B cell (primary cell): ENCODE measurements around the gene KIF26B. TPM values are rescaled to one million over a fixed set of nuclear protein-coding genes. Genes with fewer than 3 reads are reported as not detected.

Source experiments
- ATAC-seq: fragments of 200-7000 bp; cut with Tn5 transposase; one replicate; pipeline ENCODE4 v1.10.0; 2021; ENCODE audit warnings: low read depth, mild to moderate bottlenecking, moderate number of reproducible peaks, moderate library complexity
- CTCF ChIA-PET: fragments of 350-600 bp; sonication (Branson Sonifier 250); formaldehyde crosslinking; loops from one replicate; lab custom pipeline; 2021; ENCODE audit warnings: antibody characterized with exemption, inconsistent platforms; lab: Charles Lee
- POLR2A ChIA-PET: fragments of 350-600 bp; sonication (Branson Sonifier 250); formaldehyde crosslinking; loops from one replicate; lab custom pipeline; 2021; ENCODE audit warnings: antibody characterized with exemption; lab: Charles Lee
- DNase-seq: peaks from one replicate; pipeline ENCODE4 v3.0.0; 2013
- H2AFZ ChIP-seq: 2 replicates; pipeline ENCODE4 v1.6.1; 2012; ENCODE audit warnings: mild to moderate bottlenecking, low read depth, low read length; ENCODE audit not compliant: insufficient read depth, poor library complexity, severe bottlenecking
- H3K27ac ChIP-seq, 2 donors: 1 replicate in 1 of 2; 2 replicates in 1 of 2; pipeline ENCODE4 v1.5.1; 2012 to 2013; ENCODE audit warnings: low read length in 2 of 2, mild to moderate bottlenecking in 2 of 2, moderate library complexity in 1 of 2
- H3K27me3 ChIP-seq, 4 experiments: fragments of 200-600 bp in 1 of 4; sonication (generic) in 1 of 4; replicated peaks in 1 of 4; 1 replicate in 2 of 4; 2 replicates in 2 of 4; pipeline versions ENCODE4 v1.6.1 to v1.7.0; 2013 to 2016; ENCODE audit warnings: low read length in 3 of 4, mild to moderate bottlenecking in 2 of 4, mixed read lengths in 1 of 4, moderate library complexity in 1 of 4; ENCODE audit not compliant: insufficient read depth in 4 of 4, control insufficient read depth in 3 of 4; ENCODE audit errors: control extremely low read depth in 1 of 4
- H3K36me3 ChIP-seq, 2 experiments: replicated peaks in 1 of 2; 1 replicate in 1 of 2; 2 replicates in 1 of 2; pipeline versions ENCODE4 v1.6.1 to v1.7.1; 2013; ENCODE audit warnings: low read length in 1 of 2; ENCODE audit not compliant: insufficient read depth in 2 of 2, control insufficient read depth in 1 of 2; ENCODE audit errors: control extremely low read depth in 1 of 2, extremely low read depth in 1 of 2
- H3K4me1 ChIP-seq, 2 donors: fragments of 200-600 bp in 1 of 2; sonication (generic) in 1 of 2; 1 replicate in 1 of 2; 2 replicates in 1 of 2; pipeline versions ENCODE4 v1.5.1 to v1.6.1; 2013 to 2017; ENCODE audit warnings: low read length in 2 of 2; ENCODE audit not compliant: control insufficient read depth in 2 of 2, insufficient read depth in 2 of 2
- H3K4me2 ChIP-seq: replicated peaks from 2 replicates; pipeline ENCODE3; 2012; ENCODE audit warnings: mild to moderate bottlenecking, low read depth, low read length; ENCODE audit not compliant: poor library complexity, severe bottlenecking
- H3K4me3 ChIP-seq, 5 experiments: fragments of 200-600 bp in 1 of 5; sonication (generic) in 1 of 5; 1 replicate in 3 of 5; 2 replicates in 2 of 5; pipeline versions ENCODE4 v1.5.1 to v1.7.0; 2011 to 2016; ENCODE audit warnings: low read length in 4 of 5, mild to moderate bottlenecking in 4 of 5, low read depth in 2 of 5, control low read depth in 1 of 5, moderate library complexity in 1 of 5; ENCODE audit not compliant: insufficient read depth in 1 of 5; ENCODE audit errors: control extremely low read depth in 1 of 5, extremely low read depth in 1 of 5
- H3K79me2 ChIP-seq: fragments of 200-600 bp; sonication (generic); one replicate; pipeline ENCODE4 v1.6.0; 2016; ENCODE audit warnings: low read length; ENCODE audit not compliant: control insufficient read depth, insufficient read depth
- H3K9ac ChIP-seq: fragments of 200-600 bp; sonication (generic); 2 replicates; pipeline ENCODE4 v1.6.1; 2017; ENCODE audit warnings: mild to moderate bottlenecking, low read length, moderate library complexity
- H3K9me3 ChIP-seq, 3 donors: one replicate each; pipeline versions ENCODE4 v1.6.1 to v1.7.1; 2013; ENCODE audit warnings: low read length in 2 of 3; ENCODE audit not compliant: control insufficient read depth in 2 of 3, insufficient read depth in 1 of 3; ENCODE audit errors: control extremely low read depth in 1 of 3
- H4K20me1 ChIP-seq: 2 replicates; pipeline ENCODE4 v1.6.0; 2012; ENCODE audit warnings: mild to moderate bottlenecking, low read length; ENCODE audit not compliant: insufficient read depth, control insufficient read depth, poor library complexity, severe bottlenecking
- H3K27ac Mint-ChIP-seq: one replicate; pipeline ENCODE4 v1.8.0; 2021; ENCODE audit warnings: mixed read lengths
- H3K27me3 Mint-ChIP-seq: one replicate; pipeline ENCODE4 v1.8.0; 2021; ENCODE audit warnings: mixed read lengths
- H3K4me1 Mint-ChIP-seq: one replicate; pipeline ENCODE4 v1.8.0; 2021; ENCODE audit warnings: mixed read lengths
- H3K4me3 Mint-ChIP-seq: one replicate; pipeline ENCODE4 v1.8.0; 2021; ENCODE audit warnings: mixed read lengths
- H3K9me3 Mint-ChIP-seq: one replicate; pipeline ENCODE4 v1.8.0; 2022; ENCODE audit warnings: mixed read lengths; ENCODE audit not compliant: insufficient read depth
- EZH2 ChIP-seq: IDR thresholded peaks from 2 replicates; pipeline ENCODE4 v1.6.1; 2012; ENCODE audit warnings: borderline replicate concordance, low read depth, mild to moderate bottlenecking, moderate library complexity, low read length; ENCODE audit not compliant: insufficient read depth, poor library complexity, severe bottlenecking
- WGBS: methylation state at CpG from one replicate; pipeline ENCODE4 v1.1.5; 2013; ENCODE audit warnings: missing lambda C conversion rate; ENCODE audit not compliant: insufficient coverage; 5-methylcytosine and 5-hydroxymethylcytosine counted together
- intact Hi-C: fragments of 100-400 bp; cut with micrococcal nuclease; formaldehyde crosslinking; loops from one replicate; pipeline ENCODE4 v1.10.0; 2022
- polyA plus RNA-seq: library from polyadenylated mRNA; depleted of rRNA; stranded (reverse); fragments of >200 nt; gene quantifications from 2 replicates; pipeline ENCODE4 v1.2.3, GENCODE V29; 2012
- total RNA-seq, 2 donors: library from RNA; stranded (reverse); fragments of 120-200 nt in 1 of 2; gene quantifications; 1 replicate in 1 of 2; 2 replicates in 1 of 2; pipeline versions ENCODE4 v1.2.3 to v1.2.4, GENCODE V29; 2013 to 2022
- TF ChIP-seq, protein P1 (sequence below): fragments of 200-600 bp; IDR thresholded peaks from one replicate; pipeline ENCODE4 v1.8.0; 2022; ENCODE audit warnings: antibody characterized with exemption, mild to moderate bottlenecking

The KIF26B gene
- total and polyA plus RNA-seq, 2 donors (not counting 1 experiment from before 2014, with no cell fraction given): 0.62 TPM; not detected in 1

DNA sequence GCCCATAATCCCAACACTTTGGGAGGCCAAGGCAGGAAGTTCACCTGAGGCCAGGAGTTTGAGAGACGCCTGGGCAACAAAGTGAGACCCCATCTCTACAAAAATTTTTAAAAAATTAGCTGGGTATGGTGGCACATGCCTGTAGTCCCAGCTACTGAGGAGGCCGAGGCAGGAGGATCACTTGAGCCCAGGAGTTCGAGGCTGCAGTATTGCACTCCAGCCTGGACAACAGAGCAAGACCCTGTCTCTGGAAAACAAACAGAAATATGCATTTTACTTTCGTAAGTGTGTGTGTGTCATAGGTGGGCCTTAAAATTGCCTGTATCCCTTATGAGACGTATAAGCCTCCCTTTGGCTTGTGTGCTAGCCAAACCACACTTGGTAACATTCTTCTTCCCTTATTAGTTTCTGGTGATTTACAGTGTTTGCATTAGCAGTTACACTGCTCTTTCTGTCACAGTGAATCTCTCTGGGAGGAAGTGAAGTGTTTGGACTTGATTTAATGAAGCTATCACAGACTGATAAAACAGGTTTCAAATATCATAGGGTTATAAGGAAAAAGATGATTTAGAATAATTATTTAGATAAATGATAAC, 48.9 kb upstream of the KIF26B start:
- ATAC-seq (no peak), DNase-seq (no peak)
- Mint-ChIP-seq H3K9me3 (no peaks in the 10 kb centered on the region), H3K4me3 (no peak overlapping the region), H3K27ac (no peak overlapping the region), H3K4me1 (no peaks in the 10 kb centered on the region), H3K27me3 (peaks cover 4% of the 10 kb centered on the region)
- Histone ChIP-seq H3K79me2 (no peaks in the 10 kb centered on the region), H3K4me3 (no peak overlapping the region), H3K27me3 (no peaks in the 10 kb centered on the region), H2AFZ (no peak overlapping the region), H3K9ac (no peak overlapping the region), H3K27ac (no peak overlapping the region), H3K4me1 (no peaks in the 10 kb centered on the region), H3K9me3 (no peaks in the 10 kb centered on the region), H3K36me3 (no peaks in the 10 kb centered on the region), H3K4me2 (no peak overlapping the region), H4K20me1 (no peaks in the 10 kb centered on the region)
- intact Hi-C loops: no loop called here
- ChIA-PET CTCF (no interaction called here), POLR2A (no interaction called here)
- TF ChIP-seq, protein P1, sequence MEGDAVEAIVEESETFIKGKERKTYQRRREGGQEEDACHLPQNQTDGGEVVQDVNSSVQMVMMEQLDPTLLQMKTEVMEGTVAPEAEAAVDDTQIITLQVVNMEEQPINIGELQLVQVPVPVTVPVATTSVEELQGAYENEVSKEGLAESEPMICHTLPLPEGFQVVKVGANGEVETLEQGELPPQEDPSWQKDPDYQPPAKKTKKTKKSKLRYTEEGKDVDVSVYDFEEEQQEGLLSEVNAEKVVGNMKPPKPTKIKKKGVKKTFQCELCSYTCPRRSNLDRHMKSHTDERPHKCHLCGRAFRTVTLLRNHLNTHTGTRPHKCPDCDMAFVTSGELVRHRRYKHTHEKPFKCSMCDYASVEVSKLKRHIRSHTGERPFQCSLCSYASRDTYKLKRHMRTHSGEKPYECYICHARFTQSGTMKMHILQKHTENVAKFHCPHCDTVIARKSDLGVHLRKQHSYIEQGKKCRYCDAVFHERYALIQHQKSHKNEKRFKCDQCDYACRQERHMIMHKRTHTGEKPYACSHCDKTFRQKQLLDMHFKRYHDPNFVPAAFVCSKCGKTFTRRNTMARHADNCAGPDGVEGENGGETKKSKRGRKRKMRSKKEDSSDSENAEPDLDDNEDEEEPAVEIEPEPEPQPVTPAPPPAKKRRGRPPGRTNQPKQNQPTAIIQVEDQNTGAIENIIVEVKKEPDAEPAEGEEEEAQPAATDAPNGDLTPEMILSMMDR: no peak
- no peak for TF ChIP-seq EZH2
- WGBS: no CpG with 5 or more reads among the region's 5 CpGs

DNA sequence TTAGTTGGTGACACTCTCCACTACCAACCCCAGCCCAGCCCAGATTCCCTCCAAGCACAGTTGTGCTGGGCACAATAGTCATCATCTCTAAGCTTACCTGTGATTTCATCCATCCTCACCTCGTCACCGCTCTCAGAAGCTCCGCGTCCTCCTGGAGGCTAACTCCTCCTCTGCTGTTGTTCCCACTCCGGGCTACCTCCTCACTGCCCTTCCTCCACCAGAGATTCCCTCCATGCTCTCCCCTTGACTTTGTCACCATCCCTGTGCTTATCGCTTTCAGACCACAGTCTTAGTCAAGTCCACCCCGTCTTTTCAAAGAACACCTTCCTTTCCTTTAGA, 47.0 kb upstream of the KIF26B start:
- Histone ChIP-seq H3K4me3 (no peak overlapping the region), H3K9me3 (no peaks in the 10 kb centered on the region), H3K36me3 (no peaks in the 10 kb centered on the region), H3K27me3 (no peaks in the 10 kb centered on the region), H3K4me2 (no peak overlapping the region), H3K4me1 (no peaks in the 10 kb centered on the region), H2AFZ (no peak overlapping the region), H3K9ac (no peak overlapping the region), H4K20me1 (no peaks in the 10 kb centered on the region), H3K79me2 (no peaks in the 10 kb centered on the region), H3K27ac (no peak overlapping the region)
- TF ChIP-seq EZH2: no peak
- TF ChIP-seq, protein P1: no peak
- intact Hi-C loops: no loop called here
- Mint-ChIP-seq H3K9me3 (no peaks in the 10 kb centered on the region), H3K27me3 (peaks cover 4% of the 10 kb centered on the region), H3K27ac (no peak overlapping the region), H3K4me1 (no peaks in the 10 kb centered on the region), H3K4me3 (no peak overlapping the region)
- CTCF ChIA-PET: no interaction called here
- over 99% methylated on average over 7 of the region's 7 CpGs for WGBS
- no peak for ATAC-seq
- POLR2A ChIA-PET: no interaction called here
- no peak for DNase-seq
